ENCODE results near the gene ARFGEF2.

DNA sequence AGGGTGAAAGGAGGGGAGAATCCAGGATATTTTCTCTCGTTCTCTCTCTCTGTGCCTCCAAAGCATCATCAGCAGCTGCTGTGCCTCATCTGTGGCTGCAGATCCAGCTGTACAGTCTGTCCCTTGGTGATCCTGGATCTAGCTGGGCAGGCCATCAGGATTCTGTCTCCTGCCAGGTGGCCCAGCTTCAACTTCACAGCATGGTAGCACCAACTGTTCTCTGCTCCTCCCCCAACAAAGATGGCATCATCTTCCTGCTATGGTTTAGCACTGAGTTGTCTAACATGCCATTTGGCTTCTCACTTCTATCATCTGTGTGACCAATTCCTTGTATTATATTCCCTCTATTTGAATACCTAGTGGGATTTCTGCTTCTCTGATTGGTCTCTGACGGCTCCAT lies 28.6 kb upstream of the ARFGEF2 start:
- no peak for TF ChIP-seq RAD21 (IDR thresholded peaks at IDR 0.05)
- TF ChIP-seq, protein P1, sequence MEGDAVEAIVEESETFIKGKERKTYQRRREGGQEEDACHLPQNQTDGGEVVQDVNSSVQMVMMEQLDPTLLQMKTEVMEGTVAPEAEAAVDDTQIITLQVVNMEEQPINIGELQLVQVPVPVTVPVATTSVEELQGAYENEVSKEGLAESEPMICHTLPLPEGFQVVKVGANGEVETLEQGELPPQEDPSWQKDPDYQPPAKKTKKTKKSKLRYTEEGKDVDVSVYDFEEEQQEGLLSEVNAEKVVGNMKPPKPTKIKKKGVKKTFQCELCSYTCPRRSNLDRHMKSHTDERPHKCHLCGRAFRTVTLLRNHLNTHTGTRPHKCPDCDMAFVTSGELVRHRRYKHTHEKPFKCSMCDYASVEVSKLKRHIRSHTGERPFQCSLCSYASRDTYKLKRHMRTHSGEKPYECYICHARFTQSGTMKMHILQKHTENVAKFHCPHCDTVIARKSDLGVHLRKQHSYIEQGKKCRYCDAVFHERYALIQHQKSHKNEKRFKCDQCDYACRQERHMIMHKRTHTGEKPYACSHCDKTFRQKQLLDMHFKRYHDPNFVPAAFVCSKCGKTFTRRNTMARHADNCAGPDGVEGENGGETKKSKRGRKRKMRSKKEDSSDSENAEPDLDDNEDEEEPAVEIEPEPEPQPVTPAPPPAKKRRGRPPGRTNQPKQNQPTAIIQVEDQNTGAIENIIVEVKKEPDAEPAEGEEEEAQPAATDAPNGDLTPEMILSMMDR (IDR thresholded peaks at IDR 0.05; ENCODE audit: low read depth, low read length, missing input control), result no peak
- no peak for TF ChIP-seq JUND (IDR thresholded peaks at IDR 0.05)
- TF ChIP-seq EGR1 (IDR thresholded peaks at IDR 0.05; ENCODE audit: low read depth in 2 of 2), result no peak
